ENCODE data around the gene TMEM132D. TPM values are rescaled to one million over a fixed set of nuclear protein-coding genes. Genes with fewer than 3 reads are reported as not detected.
A peak's percentile ranks its signal among the peaks of the same experiment; 100 is the strongest.

Gene TMEM132D
- total and polyA plus RNA-seq, 4 donors: 0.06 to 0.20 (median 0.13) TPM

DNA sequence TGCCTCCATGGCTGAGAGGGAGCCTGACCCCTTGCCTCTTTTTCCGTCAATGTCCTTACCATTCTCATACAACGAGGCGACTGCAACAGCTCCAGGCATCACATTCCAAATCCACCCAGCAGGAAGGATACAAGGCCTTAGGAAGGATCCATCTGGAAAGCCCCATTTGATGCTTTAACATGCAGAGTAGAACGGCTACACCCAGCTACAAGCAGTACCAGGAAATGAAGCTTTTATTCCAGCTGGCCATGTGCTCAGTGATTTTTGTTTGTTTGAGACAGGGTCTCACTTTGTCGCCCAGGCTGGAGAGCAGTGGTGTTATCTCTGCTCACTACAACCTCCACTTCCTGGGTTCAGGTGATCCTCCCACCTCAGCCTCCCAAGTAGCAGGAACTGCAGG, 124.8 kb downstream of the TMEM132D start:
- H3K27me3 ChIP-seq (ENCODE audit: control insufficient read depth in 3 of 3, insufficient read depth in 3 of 3, low read length in 2 of 3): no peaks in the 10 kb centered on the region
- TF ChIP-seq, protein P1, sequence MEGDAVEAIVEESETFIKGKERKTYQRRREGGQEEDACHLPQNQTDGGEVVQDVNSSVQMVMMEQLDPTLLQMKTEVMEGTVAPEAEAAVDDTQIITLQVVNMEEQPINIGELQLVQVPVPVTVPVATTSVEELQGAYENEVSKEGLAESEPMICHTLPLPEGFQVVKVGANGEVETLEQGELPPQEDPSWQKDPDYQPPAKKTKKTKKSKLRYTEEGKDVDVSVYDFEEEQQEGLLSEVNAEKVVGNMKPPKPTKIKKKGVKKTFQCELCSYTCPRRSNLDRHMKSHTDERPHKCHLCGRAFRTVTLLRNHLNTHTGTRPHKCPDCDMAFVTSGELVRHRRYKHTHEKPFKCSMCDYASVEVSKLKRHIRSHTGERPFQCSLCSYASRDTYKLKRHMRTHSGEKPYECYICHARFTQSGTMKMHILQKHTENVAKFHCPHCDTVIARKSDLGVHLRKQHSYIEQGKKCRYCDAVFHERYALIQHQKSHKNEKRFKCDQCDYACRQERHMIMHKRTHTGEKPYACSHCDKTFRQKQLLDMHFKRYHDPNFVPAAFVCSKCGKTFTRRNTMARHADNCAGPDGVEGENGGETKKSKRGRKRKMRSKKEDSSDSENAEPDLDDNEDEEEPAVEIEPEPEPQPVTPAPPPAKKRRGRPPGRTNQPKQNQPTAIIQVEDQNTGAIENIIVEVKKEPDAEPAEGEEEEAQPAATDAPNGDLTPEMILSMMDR (IDR thresholded peaks at IDR 0.05; ENCODE audit: control extremely low read depth, extremely low read depth): no peak
- H3K36me3 ChIP-seq (ENCODE audit: control insufficient read depth in 4 of 4, insufficient read depth in 4 of 4, low read length in 4 of 4): no peaks in the 10 kb centered on the region
- no peaks in the 10 kb centered on the region for H3K9me3 ChIP-seq (ENCODE audit: control insufficient read depth in 4 of 4, insufficient read depth in 3 of 4, low read length in 3 of 4)
- H3K27ac ChIP-seq (ENCODE audit: low read depth in 1 of 2, low read length in 1 of 2): no peak overlapping the region
- no peak for DNase-seq
- no peak overlapping the region for H3K9ac ChIP-seq (ENCODE audit: insufficient read depth in 1 of 2, low read length in 2 of 2)
- H3K4me3 ChIP-seq: no peak overlapping the region
- ATAC-seq (ENCODE audit: insufficient read depth, low FRiP score): no peak
- 83 to 93% methylated on average over 5 of the region's 5 CpGs for WGBS, 2 donors
- H3K4me1 ChIP-seq (ENCODE audit: control insufficient read depth in 5 of 5, insufficient read depth in 5 of 5, low read length in 5 of 5): no peaks in the 10 kb centered on the region

DNA sequence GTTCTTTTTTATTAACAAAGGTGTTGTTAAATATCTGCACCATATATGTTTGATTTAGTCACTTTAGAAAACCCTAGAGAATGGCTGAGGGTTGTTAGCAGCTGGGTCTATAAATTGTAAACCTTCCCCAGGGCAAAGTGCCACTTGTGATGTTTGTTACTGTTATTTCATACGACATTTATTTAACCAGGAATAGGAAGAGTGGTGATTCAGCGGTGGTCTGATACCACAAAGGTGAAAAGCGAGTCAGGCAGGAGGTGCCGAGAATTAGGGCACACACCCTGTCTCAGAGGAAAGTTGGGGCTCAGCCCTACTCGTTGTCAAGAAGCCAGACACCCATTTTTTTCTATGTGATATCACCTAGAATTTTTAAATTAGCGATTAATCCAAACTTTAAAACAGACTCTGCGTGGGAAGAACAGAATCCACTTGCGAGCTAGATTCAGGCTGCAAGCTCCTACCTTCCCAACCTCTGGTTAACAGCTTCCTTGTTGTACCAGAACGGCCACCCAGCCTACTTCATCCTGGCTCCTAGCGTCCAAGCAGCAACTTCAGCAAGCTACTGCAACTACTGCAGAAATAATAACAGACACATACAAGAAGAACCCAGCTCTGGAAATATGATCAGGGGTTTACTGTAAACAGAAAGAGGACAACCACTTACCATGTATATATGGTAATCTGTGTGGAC, 126.7 kb downstream of the TMEM132D start:
- H3K27ac ChIP-seq (ENCODE audit: low read depth in 1 of 2, low read length in 1 of 2): peak overlapping the region in 1 of 2 donors; percentile 45
- H3K4me3 ChIP-seq: no peak overlapping the region
- 57 to 74% methylated on average over 10 of the region's 10 CpGs for WGBS, 2 donors
- DNase-seq: peak in 2 of 3 donors; percentile 23 to 24
- H3K4me1 ChIP-seq (ENCODE audit: control insufficient read depth in 5 of 5, insufficient read depth in 5 of 5, low read length in 5 of 5): no peaks in the 10 kb centered on the region
- H3K9ac ChIP-seq (ENCODE audit: insufficient read depth in 1 of 2, low read length in 2 of 2): no peak overlapping the region
- no peaks in the 10 kb centered on the region for H3K36me3 ChIP-seq (ENCODE audit: control insufficient read depth in 4 of 4, insufficient read depth in 4 of 4, low read length in 4 of 4)
- ATAC-seq (ENCODE audit: insufficient read depth, low FRiP score): no peak
- no peaks in the 10 kb centered on the region for H3K27me3 ChIP-seq (ENCODE audit: control insufficient read depth in 3 of 3, insufficient read depth in 3 of 3, low read length in 2 of 3)
- TF ChIP-seq, protein P1 (IDR thresholded peaks at IDR 0.05; ENCODE audit: control extremely low read depth, extremely low read depth): no peak
- H3K9me3 ChIP-seq (ENCODE audit: control insufficient read depth in 4 of 4, insufficient read depth in 3 of 4, low read length in 3 of 4): no peaks in the 10 kb centered on the region

DNA sequence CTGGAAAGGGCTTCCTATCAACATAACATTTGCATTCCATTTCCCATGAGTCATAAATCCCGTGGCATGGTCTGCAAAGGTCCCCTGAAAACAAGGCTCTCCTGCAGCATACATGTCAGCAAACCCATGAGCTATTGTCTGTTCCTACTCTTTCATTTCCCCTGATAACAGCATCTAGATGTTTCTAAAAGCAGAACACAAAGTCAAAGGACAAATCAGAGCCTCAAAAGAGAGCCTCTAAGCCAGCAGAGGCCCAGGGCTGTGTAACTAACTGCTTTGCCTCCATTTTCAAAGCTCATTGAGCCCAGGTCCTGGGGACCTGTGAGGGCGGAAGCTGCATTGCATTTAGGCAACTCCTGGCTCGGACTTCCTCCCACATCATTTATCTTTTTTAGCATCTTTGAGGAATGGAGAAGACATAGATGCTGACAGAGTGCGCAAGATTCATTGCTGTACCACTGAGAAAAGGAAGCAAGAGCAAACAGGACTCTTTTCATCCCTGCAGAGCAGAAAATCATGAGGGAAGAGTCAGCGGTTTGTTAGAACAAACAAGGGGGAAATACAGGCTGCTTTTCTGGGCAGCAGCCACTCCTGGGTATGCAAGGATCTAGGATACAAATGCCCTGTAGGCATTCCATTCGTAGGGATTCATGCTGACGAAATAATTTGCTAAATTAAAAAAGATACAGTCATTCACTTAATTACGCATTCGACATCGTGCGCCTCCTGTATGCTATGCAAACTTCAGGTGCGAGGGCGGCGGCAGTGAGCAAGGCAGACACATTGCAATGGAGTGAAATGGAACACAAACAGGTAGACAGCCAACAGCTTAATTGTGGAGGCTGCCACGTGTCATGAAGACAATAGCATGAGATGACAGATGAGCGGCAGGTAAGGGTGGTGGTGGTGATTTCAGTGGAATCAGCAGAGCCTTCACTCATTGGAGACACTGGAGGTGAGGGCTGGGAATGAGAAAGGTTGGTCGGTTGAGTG, 131.0 kb downstream of the TMEM132D start:
- ATAC-seq (ENCODE audit: insufficient read depth, low FRiP score): no peak
- Histone ChIP-seq H3K4me1 (ENCODE audit: control insufficient read depth in 5 of 5, insufficient read depth in 5 of 5, low read length in 5 of 5) (no peaks in the 10 kb centered on the region), H3K4me3 (no peak overlapping the region), H3K9ac (ENCODE audit: insufficient read depth in 1 of 2, low read length in 2 of 2) (no peak overlapping the region), H3K36me3 (ENCODE audit: control insufficient read depth in 4 of 4, insufficient read depth in 4 of 4, low read length in 4 of 4) (no peaks in the 10 kb centered on the region), H3K27me3 (ENCODE audit: control insufficient read depth in 3 of 3, insufficient read depth in 3 of 3, low read length in 2 of 3) (no peaks in the 10 kb centered on the region), H3K9me3 (ENCODE audit: control insufficient read depth in 4 of 4, insufficient read depth in 3 of 4, low read length in 3 of 4) (peaks cover 0 to 3% (median 0%) of the 10 kb centered on the region in 4 donors), H3K27ac (ENCODE audit: low read depth in 1 of 2, low read length in 1 of 2) (no peak overlapping the region)
- WGBS, 2 donors: 72 to 73% methylated on average over 17 of the region's 17 CpGs
- TF ChIP-seq, protein P1 (IDR thresholded peaks at IDR 0.05; ENCODE audit: control extremely low read depth, extremely low read depth): no peak
- DNase-seq: no peak
